Hepatocyte (in vitro differentiated cells): ENCODE results near the gene FSTL3.

Experiments used
- CTCF ChIP-seq: fragments of 200-600 bp; sonication (generic); IDR thresholded peaks from 2 replicates; pipeline ENCODE4 v1.5.1; 2016; ENCODE audit warnings: antibody characterized with exemption, mild to moderate bottlenecking; ENCODE audit not compliant: poor library complexity
- EZH2 ChIP-seq: fragments of 200-600 bp; sonication (generic); IDR thresholded peaks from 2 replicates; pipeline ENCODE4 v1.6.1; 2016; ENCODE audit warnings: antibody characterized with exemption, mild to moderate bottlenecking, borderline replicate concordance

- TF ChIP-seq CTCF (no peak), EZH2 (no peak)
Observed at GRCh38 chr19:676339-677105, at the start of gene FSTL3.
